ENCODE measurements around the gene AFAP1. TPM values are rescaled to one million over a fixed set of nuclear protein-coding genes. Genes with fewer than 3 reads are reported as not detected.

The AFAP1 gene
- total RNA-seq, 2 donors from 2014 or later = 18.2 to 22.5 TPM

- no peak overlapping the region for H3K4me3 Mint-ChIP-seq
- peaks cover 42% of the 10 kb centered on the region for H3K4me1 ChIP-seq (ENCODE audit: control insufficient read depth, insufficient read depth, low read length)
- H3K27ac ChIP-seq (ENCODE audit: low read depth, low read length) = peak overlapping the region; percentile 42
- DNase-seq = no peak
- no peak overlapping the region for H3K9ac ChIP-seq (ENCODE audit: extremely low read depth, low read length, poor library complexity, severe bottlenecking)
- TF ChIP-seq CTCF (conservative IDR thresholded peaks at IDR 0.05) = no peak
- WGBS, 2 experiments (ENCODE audit: insufficient coverage in 1 of 2, insufficient read length in 1 of 2) = 77 to 88% methylated on average over 10 to 14 of the region's 14 CpGs
- no peak overlapping the region for H3K27ac Mint-ChIP-seq
- H3K9me3 ChIP-seq (ENCODE audit: control insufficient read depth, low read length) = no peaks in the 10 kb centered on the region
- H3K36me3 Mint-ChIP-seq (ENCODE audit: low read depth) = no peaks in the 10 kb centered on the region
- H3K9me3 Mint-ChIP-seq = no peaks in the 10 kb centered on the region
- no peaks in the 10 kb centered on the region for H3K27me3 Mint-ChIP-seq (ENCODE audit: insufficient read depth)
- H3K4me3 ChIP-seq (ENCODE audit: low read length) = no peak overlapping the region
- H3K27me3 ChIP-seq (ENCODE audit: control insufficient read depth, insufficient read depth, low read length, poor library complexity, severe bottlenecking) = no peaks in the 10 kb centered on the region
- H3K36me3 ChIP-seq (ENCODE audit: control insufficient read depth, insufficient read depth, low read length) = no peaks in the 10 kb centered on the region
- H3K4me1 Mint-ChIP-seq = peaks cover 58% of the 10 kb centered on the region
Measured at GRCh38 chr4:7903791-7904516, 35.7 kb downstream of the AFAP1 start.

DNA sequence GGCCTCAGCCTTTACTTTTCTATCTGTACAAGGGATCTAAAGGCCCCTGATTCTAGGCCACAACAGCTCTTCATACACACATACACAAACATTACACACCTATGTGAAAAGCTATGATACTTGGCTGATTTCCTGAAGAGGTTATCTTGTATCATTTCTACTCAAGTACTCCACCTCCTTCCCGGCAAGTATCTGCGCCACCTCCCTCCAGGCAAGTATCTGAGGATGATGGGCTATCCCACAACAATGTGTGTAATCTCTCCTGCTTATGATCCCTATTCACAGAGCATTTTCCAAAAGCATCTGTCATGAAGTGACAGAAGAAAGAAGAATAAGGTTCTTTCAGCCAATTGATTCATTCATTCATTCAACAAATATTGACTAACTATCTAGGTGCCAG, 36.8 kb downstream of the AFAP1 start:
- Histone ChIP-seq H3K9me3 (ENCODE audit: control insufficient read depth, low read length) (no peaks in the 10 kb centered on the region), H3K4me1 (ENCODE audit: control insufficient read depth, insufficient read depth, low read length) (peaks cover 42% of the 10 kb centered on the region), H3K9ac (ENCODE audit: extremely low read depth, low read length, poor library complexity, severe bottlenecking) (no peak overlapping the region), H3K4me3 (ENCODE audit: low read length) (no peak overlapping the region), H3K36me3 (ENCODE audit: control insufficient read depth, insufficient read depth, low read length) (no peaks in the 10 kb centered on the region), H3K27ac (ENCODE audit: low read depth, low read length) (peak overlapping the region; percentile 76), H3K27me3 (ENCODE audit: control insufficient read depth, insufficient read depth, low read length, poor library complexity, severe bottlenecking) (no peaks in the 10 kb centered on the region)
- H3K27ac Mint-ChIP-seq = no peak overlapping the region
- DNase-seq = no peak
- H3K36me3 Mint-ChIP-seq (ENCODE audit: low read depth) = no peaks in the 10 kb centered on the region
- H3K4me1 Mint-ChIP-seq = peaks cover 59% of the 10 kb centered on the region
- TF ChIP-seq CTCF (conservative IDR thresholded peaks at IDR 0.05) = no peak
- no peak overlapping the region for H3K4me3 Mint-ChIP-seq
- WGBS, 2 experiments (ENCODE audit: insufficient coverage in 1 of 2, insufficient read length in 1 of 2) = 92 to 100% methylated on average over 2 of the region's 2 CpGs
- no peaks in the 10 kb centered on the region for H3K9me3 Mint-ChIP-seq
- no peaks in the 10 kb centered on the region for H3K27me3 Mint-ChIP-seq (ENCODE audit: insufficient read depth)

DNA sequence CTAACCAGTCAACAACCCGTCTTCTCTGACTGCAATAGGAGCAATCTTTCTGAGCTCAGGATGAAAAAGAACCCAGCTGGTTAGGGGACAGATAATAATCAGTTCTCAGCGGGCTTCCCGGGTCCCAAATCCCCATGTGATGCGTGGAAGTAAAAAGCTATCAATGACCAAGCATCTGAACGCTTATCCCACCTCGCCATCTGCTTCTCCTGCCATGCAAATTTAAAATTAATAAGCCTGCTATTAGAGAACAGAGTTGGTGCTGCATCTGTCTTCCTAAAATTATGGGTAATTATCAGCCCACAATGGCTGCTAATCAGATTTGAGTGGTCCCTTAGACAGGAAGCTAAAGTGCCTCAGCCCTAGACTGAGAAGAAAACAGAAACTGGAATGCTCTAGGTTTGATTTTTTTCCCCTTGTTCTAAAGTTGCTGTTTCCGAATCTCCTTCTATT, 37.5 kb downstream of the AFAP1 start:
- Mint-ChIP-seq H3K9me3 (no peaks in the 10 kb centered on the region), H3K36me3 (ENCODE audit: low read depth) (no peaks in the 10 kb centered on the region), H3K27me3 (ENCODE audit: insufficient read depth) (no peaks in the 10 kb centered on the region), H3K4me1 (peaks cover 60% of the 10 kb centered on the region), H3K4me3 (no peak overlapping the region), H3K27ac (no peak overlapping the region)
- Histone ChIP-seq H3K9me3 (ENCODE audit: control insufficient read depth, low read length) (no peaks in the 10 kb centered on the region), H3K9ac (ENCODE audit: extremely low read depth, low read length, poor library complexity, severe bottlenecking) (no peak overlapping the region), H3K27ac (ENCODE audit: low read depth, low read length) (peak overlapping the region; percentile 76), H3K36me3 (ENCODE audit: control insufficient read depth, insufficient read depth, low read length) (no peaks in the 10 kb centered on the region), H3K4me3 (ENCODE audit: low read length) (no peak overlapping the region), H3K4me1 (ENCODE audit: control insufficient read depth, insufficient read depth, low read length) (peaks cover 36% of the 10 kb centered on the region), H3K27me3 (ENCODE audit: control insufficient read depth, insufficient read depth, low read length, poor library complexity, severe bottlenecking) (no peaks in the 10 kb centered on the region)
- DNase-seq = no peak
- TF ChIP-seq CTCF (conservative IDR thresholded peaks at IDR 0.05) = no peak
- WGBS, 2 experiments (ENCODE audit: insufficient coverage in 1 of 2, insufficient read length in 1 of 2) = 63 to 82% methylated on average over 5 to 7 of the region's 7 CpGs
